GM19351 (cell line): ENCODE results near the gene CFAP73.
"Not testable (repeated sequence)": the region's sequence is repeated elsewhere in the genome, so short reads cannot be mapped to it uniquely, and the experiment has no call there.

ENCODE experiments used
- ATAC-seq: cut with Tn5 transposase; IDR thresholded peaks from one replicate; pipeline ENCODE4 v1.9.1; 2021; ENCODE audit warnings: mild to moderate bottlenecking, moderate library complexity; ENCODE audit not compliant: unreplicated experiment

Gene CFAP73

GRCh38 chr12:113185180-113186032 is 35.9 kb downstream of the CFAP73 start, which contains the start of the genes DDX54 and RITA1:
DDX54 (minus strand) TSS chr12:113185478; CDS start chr12:113185451, 27 bp downstream.
RITA1 (plus strand) TSS chr12:113185721; CDS start chr12:113186747, 1,026 bp downstream.
- ATAC-seq: peak; percentile 39

DNA sequence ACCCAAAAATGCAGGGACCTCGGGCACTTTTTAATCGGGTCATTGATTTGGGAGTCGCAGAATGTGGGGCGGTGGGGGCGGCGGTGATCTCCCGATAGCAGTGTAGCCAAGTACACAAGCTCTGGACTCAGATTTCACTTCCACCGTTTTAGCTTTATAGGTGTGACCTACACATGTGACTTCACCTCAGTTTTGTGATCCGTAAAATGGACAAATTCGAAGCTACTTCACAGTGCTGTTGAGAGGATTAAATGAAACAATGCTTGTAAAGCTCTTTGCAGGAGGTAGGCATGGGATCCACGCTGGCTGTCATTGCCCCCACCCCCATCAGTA is 36.5 kb downstream of the CFAP73 start:
- no peak for ATAC-seq

- no peak for ATAC-seq
Measured at GRCh38 chr12:113186666-113187325, 37.3 kb downstream of the CFAP73 start.

DNA sequence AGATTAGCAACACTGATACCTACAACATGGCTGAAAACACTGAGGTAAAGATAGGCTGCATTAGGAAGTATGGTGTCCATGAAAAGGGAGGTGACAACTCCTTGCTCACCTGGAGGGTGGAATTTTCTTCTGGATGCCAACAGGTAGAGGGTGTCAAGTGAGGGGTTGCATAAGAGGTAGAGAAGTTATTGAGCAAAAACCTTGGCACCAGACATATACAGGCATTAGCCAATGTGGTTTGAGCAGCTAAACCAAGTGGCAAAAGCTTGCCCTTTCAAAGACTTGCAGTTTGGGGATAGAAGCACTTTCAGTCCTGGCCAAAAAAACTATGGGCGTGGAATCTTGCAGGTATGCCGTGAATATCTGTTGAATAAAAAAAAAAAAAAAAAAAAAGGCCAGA is 39.8 kb downstream of the CFAP73 start:
- ATAC-seq: no peak

- ATAC-seq: no peak
Measured at GRCh38 chr12:113190761-113191160, 41.2 kb downstream of the CFAP73 start.

DNA sequence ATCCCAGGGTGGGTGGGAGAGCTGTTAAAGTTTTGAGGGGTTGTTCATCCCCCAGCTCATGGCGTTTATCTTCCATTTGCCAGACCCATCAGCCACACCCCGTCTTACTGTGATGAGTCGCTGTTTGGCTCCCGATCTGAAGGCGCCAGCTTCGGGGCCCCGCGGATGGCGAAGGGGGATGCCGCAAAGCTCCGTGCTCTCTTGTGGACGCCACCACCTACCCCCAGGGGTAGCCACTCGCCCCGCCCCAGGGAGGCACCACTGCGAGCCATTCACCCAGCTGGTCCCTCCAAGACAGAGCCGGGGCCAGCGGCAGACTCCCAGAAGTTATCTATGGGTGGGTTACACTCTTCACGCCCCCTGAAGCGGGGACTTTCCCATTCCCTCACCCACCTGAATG is 41.7 kb downstream of the CFAP73 start:
- no peak for ATAC-seq

DNA sequence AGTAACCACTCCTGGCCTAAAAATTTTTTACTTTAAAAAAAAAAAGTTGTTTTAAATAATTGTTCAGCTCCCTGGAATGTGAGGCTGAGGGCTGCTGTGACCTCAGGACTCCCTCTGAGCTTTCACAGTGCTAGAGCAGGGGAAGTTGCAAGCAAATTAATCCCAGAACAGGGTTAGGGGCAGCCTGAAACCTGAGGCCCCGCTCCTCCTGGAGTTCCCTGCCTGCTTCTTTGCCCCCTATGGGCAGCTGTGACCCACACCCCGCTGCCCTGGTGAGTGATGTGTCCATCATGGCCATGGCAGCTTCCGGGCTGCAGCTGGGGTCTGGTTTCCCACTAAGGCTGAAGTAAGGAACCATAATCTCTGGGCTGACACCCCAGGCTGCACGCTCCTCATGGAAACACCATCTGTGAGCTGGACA is 45.5 kb downstream of the CFAP73 start:
- no peak for ATAC-seq

- no peak for ATAC-seq
Measured at GRCh38 chr12:113195598-113195997, 46.1 kb downstream of the CFAP73 start.

DNA sequence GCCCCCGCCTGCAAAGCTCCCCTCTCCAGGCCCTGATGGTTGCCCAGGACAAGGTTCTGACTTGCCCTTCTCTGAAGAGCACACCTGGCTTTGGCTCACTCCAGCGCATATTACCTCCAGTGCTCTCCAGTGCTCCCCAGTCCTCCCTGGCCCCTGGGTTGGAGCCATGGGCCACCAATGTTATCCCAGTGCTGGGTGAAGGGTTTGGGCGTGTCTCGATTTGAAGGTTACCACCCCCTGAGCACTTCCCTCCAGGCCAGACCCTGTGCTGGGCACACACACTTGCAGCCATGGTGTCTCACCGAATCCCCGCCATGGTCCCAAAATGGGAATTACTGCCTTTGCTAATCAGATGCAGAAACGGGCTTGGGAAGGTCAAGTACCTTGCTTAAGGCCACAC is 47.1 kb downstream of the CFAP73 start:
- ATAC-seq: no peak

DNA sequence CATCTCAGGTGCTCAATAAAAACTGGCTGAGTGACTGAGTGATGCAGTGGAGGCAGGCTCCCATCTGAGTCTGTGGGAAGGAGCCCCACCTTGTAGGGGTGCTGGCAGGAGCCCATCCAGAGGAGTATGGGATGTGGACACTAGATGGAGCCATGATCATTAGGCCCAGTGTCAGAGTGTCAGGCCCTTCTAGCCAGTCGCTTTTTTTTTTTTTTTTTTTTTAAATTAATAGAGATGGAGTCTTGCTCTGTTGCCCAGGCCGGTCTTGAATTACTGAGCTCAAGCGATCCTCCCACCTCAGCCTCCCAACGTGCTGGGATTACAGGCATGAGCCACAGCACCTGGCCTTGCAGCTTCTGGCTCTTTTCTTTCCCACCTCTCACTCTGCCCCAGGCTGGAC is 47.5 kb downstream of the CFAP73 start:
- ATAC-seq: peak; percentile 89

DNA sequence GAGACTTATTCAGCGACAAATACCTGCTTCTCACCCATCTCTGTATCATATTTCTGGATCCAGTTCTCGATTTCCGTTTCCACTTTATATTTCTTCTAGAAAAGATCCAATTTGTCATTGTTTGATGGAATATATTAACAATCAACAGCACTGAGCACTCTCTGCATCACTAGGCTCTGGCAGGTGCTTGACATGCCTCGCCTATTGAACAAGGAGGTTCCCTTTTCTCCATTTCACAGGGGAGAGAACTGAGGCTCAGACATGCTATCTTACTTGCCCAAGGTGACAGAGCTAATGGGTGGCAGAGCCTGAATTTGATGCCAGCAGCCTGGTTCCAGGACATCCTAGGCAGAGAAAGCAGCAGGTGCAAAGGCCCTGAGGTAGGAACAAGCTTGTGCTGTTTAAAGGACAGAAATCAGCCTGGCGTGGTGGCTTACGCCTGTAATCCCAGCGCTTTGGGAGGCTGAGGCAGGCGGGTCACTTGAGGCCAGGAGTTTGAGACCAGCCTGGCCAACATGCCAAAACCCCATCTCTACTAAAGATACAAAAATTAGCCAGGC is 48.1 kb downstream of the CFAP73 start:
- no peak for ATAC-seq

- no peak for ATAC-seq
Measured at GRCh38 chr12:113198296-113198695, 48.8 kb downstream of the CFAP73 start.

DNA sequence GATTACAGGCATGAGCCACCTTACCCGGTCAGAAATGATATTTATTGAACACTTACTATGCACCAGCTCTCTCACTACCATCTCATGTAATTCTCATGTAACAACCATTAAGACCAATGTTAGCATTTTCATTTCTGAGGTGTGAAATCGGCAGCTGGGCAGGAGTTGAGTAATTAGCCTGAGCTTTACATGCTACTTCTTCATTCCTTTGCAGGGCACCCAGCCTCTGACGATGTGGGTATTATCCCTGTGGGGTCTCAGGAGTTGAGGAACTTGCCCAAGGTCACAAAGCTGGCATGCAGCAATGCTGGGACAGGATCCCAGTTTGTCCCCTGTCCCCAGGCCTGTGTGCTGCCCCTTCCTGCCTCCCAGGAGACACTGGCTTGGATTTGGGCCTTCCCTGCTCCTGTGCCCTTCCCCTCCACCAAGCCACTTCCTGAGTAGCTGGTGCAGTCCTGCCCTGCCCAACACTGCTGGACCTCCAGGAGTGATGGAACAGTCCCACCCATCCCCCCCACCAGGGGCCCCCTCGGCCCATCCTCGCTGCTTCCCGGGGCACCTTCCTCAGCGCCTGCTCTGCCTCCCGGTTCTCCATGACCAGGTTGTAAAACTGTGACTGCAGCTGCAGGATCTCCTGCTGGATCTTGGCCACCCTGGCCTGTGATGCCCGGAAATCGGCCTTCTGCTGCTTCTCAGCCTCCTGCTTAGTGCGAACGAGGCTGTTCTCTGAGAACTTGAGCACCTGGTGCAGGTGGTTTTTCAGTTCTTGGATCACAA is 50.7 kb downstream of the CFAP73 start:
- no peak for ATAC-seq

DNA sequence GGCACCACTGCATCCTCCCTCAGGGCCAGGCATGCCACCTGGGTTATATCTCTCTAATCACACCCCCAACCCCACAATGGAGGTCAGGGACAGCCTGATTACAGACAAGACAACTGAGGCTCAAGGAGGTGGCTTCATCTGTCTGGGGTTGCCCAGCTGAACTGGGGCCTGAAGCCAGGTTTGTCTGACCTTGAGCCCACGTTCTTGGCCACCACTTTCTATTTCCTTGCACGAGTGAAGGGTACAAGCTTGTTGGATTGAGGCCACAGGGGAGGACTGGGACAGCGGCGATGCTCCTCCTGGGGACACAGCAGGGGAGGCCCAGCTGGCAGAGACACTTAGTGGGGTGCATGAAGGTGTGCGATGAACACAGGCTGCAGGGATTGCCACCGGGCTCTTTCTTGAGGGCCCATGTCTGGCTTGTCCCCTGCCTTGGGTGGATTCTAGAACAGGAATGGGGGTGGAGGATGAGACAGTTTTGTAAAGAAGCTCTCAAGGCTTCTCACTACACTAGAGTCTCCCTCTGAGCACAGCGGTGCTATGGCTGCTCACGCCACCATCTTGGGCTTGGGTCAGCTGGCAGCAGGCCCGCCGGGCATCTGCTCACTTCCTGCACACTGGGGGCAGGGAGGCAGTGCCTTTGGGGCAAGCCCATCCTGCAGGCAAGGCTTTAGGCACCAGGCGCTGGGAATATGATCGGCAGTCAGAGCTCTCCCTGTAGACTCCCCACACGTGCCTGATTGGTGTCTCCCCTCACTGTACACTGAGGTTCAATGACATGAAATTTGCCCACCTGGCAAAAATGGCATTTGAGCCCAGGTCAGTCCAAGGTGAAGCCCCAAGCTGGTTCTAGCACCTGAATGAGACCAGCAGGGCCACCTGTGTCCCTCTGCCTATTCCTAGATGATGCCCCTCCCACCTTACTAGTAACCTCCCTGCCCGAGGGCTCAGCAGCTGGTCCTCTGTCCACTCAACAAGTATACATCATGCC is 52.0 kb downstream of the CFAP73 start:
- ATAC-seq: no peak

DNA sequence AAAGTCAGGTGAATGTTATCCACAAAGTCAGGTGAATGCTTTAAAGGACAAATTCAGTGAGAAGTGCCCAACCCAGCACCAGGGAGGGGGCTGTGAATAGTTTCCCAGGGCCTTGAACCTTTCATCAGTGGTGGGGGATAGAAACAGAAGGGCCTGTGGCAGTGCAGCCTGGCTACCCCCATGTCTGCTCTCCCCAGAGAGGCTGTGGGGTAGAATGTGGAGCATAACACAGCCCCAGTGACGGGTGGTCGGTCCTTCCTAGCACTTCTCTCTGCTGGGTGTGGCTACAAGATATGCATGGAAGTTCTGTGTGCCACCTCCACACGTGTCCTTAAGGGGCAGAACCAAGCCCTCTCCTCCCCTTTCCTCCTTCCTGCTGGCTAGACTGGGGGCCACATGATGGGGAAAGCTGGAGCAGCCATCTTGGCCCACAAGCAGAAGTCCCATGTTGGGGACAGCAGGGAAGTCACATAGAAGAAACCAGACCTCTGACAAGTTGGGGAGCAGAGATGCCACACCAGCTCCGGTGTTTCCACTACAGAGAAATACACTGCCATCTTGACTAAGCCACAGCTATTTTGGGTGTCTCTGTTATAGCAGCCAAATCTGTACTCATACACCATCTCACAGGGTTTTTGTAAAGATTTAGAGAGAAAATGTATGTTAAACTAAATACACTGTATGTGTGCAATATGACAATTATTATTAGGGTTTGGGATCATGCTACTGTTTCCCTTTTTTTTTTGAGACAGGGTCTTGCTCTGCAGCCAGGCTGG is 53.0 kb downstream of the CFAP73 start:
- ATAC-seq: no peak

DNA sequence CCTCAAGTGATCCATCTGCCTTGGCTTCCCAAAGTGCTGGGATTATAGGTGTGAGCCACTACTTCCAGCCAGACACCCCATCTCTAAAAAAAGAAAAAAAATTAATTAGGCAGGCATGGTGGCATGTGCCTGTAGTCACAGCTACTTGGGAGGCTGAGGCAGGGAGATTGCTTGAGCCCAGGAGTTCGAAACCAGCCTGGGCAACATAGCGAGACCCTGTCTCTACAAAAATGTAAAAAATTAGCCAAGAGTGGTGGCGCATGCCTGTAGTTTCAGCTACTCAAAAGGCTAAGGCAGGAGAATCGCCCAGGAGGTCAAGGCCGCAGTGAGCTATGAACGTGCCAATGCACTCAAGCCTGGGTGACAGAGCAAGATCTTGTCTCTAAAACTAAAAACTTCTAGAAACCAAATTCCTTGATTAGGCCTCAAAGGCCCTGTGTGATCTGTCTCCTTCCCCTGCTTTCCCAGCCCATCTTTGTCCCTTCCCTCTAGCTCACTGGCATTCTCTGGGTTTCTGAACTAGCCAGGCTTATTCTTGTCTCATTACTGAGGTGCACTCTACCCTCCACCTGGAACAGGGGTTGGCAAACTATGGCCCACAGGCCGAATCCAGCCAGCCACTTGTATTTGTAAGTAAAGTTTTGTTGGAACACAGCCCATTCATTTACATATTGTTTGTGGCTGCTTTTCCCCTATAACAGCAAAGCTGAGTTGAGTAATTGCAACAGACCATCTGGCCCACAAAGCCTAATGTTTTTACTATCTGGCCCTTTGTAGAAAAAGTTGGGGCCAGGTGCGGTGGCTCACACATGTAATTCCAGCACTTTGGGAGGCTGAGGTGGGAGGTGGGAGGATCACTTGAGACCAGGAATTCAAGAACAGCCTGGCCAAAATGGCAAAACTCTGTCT is 54.6 kb downstream of the CFAP73 start:
- ATAC-seq: no peak

DNA sequence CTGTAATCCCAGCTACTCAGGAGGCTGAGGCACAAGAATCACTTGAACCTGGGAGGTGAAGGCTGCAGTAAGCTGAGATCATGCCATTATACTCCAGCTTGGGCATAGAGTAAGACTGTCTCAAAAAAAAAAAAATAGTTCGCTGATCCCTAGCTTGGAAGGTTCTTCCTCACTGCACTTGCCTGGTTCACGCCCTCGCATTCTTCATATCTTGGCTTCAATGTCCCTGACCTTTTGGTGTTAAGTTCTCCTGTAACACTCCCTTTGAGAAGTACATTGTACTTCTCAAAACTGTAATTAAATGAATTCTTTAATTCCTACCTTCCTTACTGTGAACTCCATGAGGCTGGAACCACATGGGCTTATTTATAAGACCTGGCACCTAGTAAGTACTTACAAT is 55.3 kb downstream of the CFAP73 start:
- no peak for ATAC-seq

GRCh38 chr12:113206802-113207201 is 57.3 kb downstream of the CFAP73 start:
- not testable (repeated sequence) for ATAC-seq
